CD4-positive, alpha-beta T cell treated with Interleukin-15 for 1 hour (primary cell): Measurements from ENCODE around the gene CCBE1.
"Not testable (repeated sequence)": the region's sequence is repeated elsewhere in the genome, so short reads cannot be mapped to it uniquely, and the experiment has no call there.

ENCODE experiments used
- DNase-seq: peaks from one replicate; pipeline ENCODE4 v3.0.0-alpha.2; 2020

CCBE1 gene

DNA sequence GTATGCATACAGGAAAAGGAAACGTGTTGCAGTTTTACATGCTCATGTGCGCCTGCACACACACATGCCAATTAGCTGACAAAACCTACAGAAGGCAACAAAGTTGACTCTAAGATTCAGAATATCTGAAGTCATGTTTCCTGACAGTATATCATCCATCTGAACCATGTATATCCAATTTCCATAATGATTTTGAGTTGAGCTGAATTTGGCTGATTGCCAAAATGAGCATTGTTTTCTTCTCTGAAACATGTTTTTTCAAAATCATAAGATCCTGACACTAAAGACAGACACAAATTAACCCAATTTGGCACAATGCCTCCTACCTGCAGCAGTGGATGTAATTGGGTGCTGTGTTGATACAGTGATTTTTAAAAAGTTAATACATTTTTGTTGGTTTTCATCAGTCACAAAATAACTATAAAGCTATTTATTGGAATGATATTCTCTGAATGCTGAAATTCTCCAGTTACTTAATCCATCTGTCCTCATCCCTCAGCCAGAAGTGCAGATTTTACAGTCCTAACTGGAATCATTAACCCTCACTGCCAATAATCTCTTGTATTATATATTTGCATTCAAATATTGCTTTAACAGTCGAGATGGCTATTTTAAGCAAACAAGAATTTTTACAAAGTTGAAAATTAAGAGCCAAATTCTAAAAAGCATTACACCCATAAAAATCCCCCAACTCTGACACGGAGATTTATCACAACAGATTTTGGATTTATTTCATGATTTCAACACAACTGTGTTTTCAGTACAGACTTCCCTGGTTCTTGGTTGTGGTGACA is 176.5 kb downstream of the CCBE1 start:
- DNase-seq: no peak

DNA sequence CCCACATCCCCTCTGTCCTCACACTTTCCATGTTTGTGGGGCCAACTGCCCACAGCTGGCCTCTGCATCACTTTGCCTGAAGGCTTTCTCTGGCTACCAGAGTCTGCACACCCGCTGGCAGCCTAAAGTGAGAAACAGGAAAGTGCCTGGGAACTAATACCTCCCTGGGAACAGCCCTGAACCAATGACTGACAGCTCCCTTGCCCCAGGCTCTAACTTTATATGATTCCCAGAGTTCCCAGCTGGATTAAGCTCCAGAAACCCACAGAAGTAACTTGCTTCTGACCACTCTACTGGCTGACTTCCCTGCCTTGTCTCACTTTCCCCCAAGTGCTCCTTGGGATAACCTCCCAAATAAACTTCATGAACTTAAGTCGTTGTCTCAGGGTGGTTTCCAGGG is 178.5 kb downstream of the CCBE1 start:
- no peak for DNase-seq

DNA sequence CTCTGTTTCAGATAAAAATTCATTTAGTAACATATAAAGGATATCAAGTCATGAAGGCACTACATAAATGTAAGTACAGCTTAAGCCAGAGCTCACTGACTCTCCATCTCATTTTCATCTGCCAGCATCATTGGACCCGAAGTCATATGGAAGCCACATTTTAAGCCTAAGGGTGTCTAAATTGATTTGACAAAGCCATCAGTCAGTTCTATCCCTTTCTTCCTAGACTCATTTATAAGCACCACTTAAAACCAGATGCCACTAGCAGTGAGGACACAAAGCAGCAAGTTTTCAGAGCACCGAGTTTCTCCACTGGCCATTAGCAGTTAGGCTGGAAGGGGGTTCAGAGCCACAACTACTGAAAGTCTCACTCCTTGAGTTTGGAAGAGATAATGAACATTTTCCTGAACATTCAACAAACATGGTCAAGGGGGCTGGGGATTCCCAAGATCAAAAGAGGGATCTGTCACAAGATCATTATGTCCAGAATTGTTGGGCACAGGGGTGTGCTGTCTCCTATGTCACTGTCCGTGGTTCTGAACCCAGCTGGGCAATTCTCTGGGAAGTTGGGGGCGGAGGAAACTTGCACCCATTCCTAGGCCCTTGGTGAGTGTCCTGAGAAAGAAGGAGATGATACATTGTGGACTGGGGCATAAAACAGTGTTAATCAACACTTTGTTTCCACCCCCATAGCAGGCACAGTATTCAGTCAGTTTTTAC is 179.6 kb downstream of the CCBE1 start:
- no peak for DNase-seq

DNA sequence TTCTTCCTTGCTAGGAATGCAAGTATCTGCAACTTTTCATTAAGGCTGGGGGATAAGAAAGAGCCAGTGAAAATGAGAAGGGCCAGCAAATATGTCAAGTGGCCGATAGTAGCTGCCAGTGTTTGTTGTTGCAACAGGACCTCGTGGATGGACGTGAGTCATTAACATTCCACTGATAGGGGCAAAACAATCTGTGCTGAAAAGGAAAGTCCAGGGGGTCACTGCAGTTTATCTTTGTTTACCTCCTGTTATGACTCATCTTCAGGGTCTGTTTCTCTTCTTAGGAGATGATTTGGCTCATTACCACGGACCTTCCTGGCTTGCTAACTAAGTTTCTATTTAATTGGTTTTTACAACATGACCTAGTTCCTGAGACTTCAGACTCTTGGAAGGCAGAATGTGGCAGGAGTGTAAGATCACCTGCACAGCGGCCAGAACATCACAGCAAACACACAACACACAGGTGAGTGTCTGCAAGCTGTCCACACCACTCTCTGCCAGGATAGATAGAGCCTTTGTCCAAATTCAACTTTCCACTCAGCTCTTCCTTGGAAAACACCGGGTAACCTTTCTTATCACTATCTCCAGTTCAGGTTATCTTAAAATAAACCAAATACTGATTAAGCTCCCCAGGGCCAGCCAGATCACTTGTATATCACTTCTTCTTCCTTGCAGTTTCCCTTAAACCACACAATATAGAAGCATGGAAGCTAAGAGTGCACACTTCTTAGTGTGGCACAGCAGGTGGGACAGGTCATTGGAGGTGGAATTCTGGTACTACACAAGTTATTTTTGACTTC is 180.7 kb downstream of the CCBE1 start:
- DNase-seq: no peak

GRCh38 chr18:59515956-59516355 is 181.3 kb downstream of the CCBE1 start:
- DNase-seq: not testable (repeated sequence)

GRCh38 chr18:59515147-59515546 is 182.1 kb downstream of the CCBE1 start:
- no peak for DNase-seq

GRCh38 chr18:59514203-59514602 is 183.0 kb downstream of the CCBE1 start:
- no peak for DNase-seq

GRCh38 chr18:59512025-59512755 is 185.0 kb downstream of the CCBE1 start:
- no peak for DNase-seq

DNA sequence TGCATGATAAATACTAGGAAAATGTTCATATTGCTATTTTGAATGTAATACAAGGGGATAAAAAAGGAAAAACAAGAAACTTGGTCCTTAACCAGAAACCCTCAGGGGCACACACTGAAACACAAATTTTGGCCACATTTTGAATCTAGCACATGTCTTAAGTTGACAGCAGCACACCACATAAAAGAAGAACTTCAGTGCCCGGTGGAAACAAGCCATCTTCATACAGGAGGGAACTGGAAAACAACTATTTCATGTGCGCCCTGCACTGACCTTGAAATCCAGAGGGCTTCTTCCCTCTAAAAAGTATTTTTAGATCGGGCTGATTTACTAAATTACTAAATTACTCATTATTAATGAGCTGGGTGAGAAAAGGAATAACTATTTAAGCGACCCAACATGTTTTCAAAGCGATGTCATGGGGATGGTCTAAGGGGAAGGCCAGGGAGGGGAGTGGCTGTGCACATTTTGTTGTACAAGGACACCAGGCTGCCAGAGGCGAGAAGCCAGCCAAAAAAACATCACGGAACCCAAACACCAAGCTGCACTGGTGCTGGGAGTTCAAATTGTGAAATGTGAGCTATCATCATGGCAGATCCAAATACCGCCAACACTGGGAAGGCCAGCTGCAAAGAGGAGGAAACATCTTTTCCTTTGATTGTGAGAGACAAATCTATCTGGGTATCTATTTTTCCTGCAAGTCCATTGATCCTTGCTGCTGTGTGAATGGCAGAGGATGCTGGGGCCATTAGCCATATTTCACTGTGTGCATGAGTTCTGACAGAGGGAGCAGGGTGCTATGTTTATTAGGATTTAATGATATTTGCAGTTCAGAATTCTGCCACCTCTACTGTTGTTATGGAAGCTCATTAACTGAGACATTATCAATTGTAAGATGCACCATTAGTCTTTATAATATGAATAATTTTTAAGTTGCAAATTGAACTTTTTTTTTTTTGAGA is 187.5 kb downstream of the CCBE1 start:
- no peak for DNase-seq

- DNase-seq: no peak
These were observed 191.9 kb downstream of the CCBE1 start for GRCh38 chr18:59505356-59505755.

- DNase-seq: no peak
These were observed 194.7 kb downstream of the CCBE1 start for GRCh38 chr18:59502274-59503175.

GRCh38 chr18:59501920-59502273 is 195.3 kb downstream of the CCBE1 start:
- no peak for DNase-seq

- DNase-seq: no peak
These were observed 196.5 kb downstream of the CCBE1 start for GRCh38 chr18:59500765-59501164.

DNA sequence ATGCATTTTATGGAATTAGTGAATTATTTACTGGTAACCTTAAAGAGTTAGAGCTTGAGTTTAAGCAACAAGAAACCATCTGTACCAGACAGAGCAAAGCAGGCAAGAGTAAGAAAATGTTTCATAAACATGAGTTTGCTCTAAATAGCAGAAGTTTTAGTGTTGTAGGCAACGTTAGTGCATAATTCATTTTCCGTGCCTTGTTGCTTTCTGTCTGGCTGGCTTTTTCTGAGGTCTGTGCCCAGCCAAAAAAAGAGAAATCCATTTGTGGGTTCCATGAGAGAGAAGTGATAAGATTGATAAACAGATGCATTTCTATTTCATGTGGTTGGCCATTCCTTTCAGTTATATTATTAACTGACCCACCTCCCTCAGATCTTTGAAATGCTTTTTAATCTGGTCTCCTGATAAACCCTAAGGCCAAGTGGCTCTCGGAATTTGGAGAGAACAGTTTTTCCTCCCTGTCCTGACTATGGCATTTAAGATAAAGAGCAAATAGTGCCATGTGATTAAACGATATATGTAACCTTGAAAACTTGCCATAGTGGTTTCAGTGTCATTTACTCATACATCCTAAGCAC is 198.6 kb downstream of the CCBE1 start:
- DNase-seq: no peak

DNA sequence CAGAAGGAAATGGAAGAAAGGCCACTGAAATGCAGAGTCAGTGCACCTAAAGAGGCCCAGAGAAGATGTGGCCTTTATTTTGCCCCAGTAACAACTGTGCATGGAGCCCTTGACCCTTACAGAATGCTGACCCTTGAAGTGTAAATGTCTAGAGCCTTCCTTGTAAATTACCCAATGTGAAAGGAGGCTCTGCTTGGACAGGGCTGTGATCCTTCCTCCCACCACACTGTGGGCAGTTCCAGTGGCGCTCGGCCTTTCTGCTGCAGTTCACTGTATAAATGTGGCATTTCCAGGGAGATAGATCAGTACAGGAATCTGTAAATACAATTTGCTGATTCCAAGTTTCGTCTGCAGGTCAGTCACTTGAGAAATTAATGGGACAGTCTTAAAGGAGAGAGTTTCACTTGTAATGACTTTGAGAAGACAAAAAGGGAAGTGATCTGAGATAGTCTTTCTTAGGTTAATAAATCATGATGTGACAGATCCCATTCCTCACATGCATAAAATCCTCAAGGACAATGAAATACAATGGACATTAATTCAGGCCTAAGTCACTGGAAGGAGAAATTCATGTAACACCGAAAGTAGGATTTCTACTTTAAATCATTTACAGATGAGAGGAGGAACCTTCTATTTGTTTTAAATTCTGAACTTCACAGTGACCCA is 204.3 kb downstream of the CCBE1 start:
- no peak for DNase-seq

DNA sequence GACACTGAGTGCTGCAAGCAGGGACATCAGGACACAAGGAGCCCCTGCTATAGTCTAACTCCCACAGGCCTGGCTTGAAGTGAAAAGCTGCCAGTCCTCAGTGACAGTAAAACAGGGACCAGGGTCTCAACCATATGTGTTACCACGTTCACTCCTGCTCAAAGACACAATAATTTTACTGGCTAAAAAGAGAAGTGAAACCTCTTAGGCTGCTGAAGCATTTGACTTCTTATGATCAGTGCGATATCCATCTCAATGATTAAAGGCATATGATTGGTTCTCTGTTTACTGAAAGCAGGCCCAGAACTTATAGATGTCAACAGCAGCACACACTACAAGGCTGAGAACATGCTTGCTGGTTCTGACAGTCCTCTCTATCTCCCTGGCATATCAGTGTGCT is 208.3 kb downstream of the CCBE1 start:
- DNase-seq: no peak

DNA sequence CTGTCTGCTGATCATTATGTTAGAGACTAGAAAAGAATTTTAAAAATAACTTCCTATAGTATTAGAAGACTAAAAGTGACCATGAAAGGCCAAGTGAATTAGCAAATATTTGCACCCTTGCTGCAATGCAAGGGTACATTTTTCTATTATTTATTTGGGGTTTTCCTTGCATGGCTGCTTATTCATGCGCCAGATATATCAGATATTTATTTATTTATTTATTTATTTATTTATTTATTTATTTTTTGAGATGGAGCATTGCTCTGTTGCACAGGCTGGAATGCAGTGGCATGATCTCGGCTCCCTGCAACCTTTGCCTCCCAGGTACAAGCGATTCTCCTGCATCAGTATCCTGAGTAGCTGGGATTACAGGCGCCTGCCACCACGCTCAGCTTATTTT is 211.8 kb downstream of the CCBE1 start:
- DNase-seq: no peak

DNA sequence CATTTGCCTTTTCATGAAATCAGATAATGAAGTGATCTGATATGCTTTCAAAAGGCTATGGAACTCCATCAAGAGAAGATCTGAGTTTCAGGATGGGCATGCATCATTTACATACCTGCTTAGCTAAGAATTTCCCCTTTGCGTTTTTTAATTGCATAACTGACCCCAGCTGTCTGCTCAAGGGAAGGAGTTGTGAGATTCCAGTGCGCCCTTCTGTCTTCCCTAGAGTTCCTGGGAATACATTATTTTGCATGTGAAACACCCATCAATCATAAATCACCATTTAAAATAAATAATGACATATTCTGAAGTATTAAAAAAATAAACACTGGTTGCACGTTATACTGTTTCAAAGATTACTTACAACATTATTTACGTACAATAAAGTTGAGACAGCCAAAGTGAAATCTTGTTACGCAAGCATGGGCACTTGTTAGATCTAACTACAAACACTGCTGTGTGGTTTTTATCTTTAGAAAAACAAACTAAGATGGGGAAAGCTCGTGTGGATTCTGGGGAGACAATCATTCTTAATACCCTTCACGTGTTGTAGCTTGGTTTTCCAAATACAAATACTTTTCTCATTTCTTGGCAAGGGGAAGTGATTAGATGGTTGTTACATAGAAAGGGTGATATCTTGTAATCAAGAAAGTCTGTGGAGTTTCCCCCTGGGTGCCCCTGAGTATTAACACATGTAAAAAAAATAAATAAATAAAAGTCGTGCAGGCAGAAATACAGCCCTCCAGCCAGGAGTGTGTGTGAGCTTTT is 212.5 kb downstream of the CCBE1 start:
- no peak for DNase-seq

DNA sequence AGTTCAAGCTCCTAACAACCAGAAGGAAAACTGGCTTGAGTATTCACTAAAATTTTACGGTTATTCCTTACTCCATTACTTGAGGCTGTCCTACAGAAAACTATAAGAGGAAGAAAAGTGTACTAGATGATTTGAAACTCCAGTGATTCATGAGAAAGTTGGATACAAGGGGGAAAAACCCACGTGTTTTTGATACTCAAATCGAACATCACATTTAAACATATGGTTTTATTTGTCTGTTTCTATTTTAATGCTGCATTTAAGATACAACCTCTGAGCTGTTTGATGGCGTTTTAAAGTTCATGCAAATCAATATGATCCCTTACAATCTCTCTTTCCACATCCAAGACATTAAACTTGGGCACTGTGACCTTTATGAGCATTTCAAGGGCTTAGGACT is 213.1 kb downstream of the CCBE1 start:
- no peak for DNase-seq
